MM.1S (cell line): Measurements from ENCODE around the gene ALDH16A1.

Source experiments
- EZH2 ChIP-seq: fragments of 300-600 bp; sonication (generic); optimal IDR thresholded peaks from 2 replicates; pipeline ENCODE3; 2017; ENCODE audit warnings: low read depth, mild to moderate bottlenecking, antibody characterized with exemption, low read length, mixed read lengths
- EZH2phosphoT487 ChIP-seq: fragments of 300-600 bp; sonication (generic); IDR thresholded peaks from 2 replicates; pipeline ENCODE4 v1.6.1; 2018; ENCODE audit warnings: antibody characterized with exemption, low read length
- TF ChIP-seq, protein P1 (sequence below): fragments of 300-600 bp; sonication (generic); IDR thresholded peaks from 2 replicates; pipeline ENCODE4 v1.5.1; 2016; ENCODE audit warnings: antibody characterized with exemption, low read length, mixed read lengths

- TF ChIP-seq, protein P1, sequence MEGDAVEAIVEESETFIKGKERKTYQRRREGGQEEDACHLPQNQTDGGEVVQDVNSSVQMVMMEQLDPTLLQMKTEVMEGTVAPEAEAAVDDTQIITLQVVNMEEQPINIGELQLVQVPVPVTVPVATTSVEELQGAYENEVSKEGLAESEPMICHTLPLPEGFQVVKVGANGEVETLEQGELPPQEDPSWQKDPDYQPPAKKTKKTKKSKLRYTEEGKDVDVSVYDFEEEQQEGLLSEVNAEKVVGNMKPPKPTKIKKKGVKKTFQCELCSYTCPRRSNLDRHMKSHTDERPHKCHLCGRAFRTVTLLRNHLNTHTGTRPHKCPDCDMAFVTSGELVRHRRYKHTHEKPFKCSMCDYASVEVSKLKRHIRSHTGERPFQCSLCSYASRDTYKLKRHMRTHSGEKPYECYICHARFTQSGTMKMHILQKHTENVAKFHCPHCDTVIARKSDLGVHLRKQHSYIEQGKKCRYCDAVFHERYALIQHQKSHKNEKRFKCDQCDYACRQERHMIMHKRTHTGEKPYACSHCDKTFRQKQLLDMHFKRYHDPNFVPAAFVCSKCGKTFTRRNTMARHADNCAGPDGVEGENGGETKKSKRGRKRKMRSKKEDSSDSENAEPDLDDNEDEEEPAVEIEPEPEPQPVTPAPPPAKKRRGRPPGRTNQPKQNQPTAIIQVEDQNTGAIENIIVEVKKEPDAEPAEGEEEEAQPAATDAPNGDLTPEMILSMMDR = no peak
- TF ChIP-seq EZH2phosphoT487 (no peak), EZH2 (no peak)
Observed at GRCh38 chr19:49437231-49437630, 15.8 kb upstream of the ALDH16A1 start.
